ENCODE measurements around the gene KCTD7. TPM values are rescaled to one million over a fixed set of nuclear protein-coding genes. Genes with fewer than 3 reads are reported as not detected.

The KCTD7 gene
- total and polyA plus RNA-seq, 2 of the 13 experiments (the other 11 are each of a cell fraction or from before 2014, with no cell fraction given): 7.3 to 13.5 TPM

DNA sequence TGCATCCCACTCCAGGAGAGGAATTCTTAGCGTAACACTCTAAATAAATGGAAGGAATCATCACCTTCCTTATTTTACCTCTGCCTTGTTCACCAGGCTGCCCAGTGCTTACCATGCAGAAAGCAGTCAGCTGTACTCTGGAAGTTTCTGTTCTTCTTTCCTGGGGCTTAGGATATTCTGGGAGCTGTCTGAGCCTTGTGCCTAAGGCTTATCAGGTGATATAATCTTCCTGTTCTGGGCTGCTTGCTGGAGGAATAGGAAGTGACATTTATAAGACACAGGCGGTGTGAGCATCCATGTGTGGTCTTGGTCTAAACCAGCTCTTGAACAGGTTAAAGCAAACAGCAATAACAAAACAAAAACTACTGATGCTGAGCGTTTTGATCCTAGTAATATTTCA lies 13.5 kb downstream of the KCTD7 start:
- H3K9me3 ChIP-seq (ENCODE audit: low read length): no peaks in the 10 kb centered on the region
- peaks cover 29% of the 10 kb centered on the region for H3K4me1 ChIP-seq (ENCODE audit: insufficient read depth, low read length)
- no peak for FAIRE-seq
- peaks cover 16 to 42% of the 10 kb centered on the region in 2 experiments for H3K36me3 ChIP-seq (replicated peaks in 1 of 2; ENCODE audit: control insufficient read depth in 1 of 2, insufficient read depth in 2 of 2, low read length in 2 of 2)
- TF ChIP-seq, protein P1, sequence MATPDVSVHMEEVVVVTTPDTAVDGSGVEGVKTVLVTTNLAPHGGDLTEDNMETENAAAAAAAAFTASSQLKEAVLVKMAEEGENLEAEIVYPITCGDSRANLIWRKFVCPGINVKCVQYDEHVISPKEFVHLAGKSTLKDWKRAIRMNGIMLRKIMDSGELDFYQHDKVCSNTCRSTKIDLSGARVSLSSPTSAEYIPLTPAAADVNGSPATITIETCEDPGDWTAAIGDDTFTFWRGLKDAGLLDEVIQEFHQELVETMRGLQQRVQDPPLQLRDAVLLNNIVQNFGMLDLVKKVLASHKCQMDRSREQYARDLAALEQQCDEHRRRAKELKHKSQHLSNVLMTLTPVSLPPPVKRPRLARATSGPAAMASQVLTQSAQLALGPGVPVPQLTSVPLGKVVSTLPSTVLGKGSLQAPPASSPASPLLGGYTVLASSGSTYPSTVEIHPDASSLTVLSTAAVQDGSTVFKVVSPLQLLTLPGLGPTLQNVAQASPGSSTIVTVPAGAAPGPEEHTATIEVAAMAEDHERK (CRISPR knock-in tag; IDR thresholded peaks at IDR 0.05; ENCODE audit: low read depth): no peak
- TF ChIP-seq CCDC6 (CRISPR knock-in tag; IDR thresholded peaks at IDR 0.05) (no peak), ATF7 (IDR thresholded peaks at IDR 0.05) (no peak), ATF7 (CRISPR knock-in tag; IDR thresholded peaks at IDR 0.05) (no peak), ZKSCAN8 (CRISPR knock-in tag; IDR thresholded peaks at IDR 0.05; ENCODE audit: borderline replicate concordance) (no peak), NCOA5 (CRISPR knock-in tag; IDR thresholded peaks at IDR 0.05) (no peak), RFX1 (IDR thresholded peaks at IDR 0.05) (no peak), PCBP1 (IDR thresholded peaks at IDR 0.05; ENCODE audit: borderline replicate concordance, low read depth, low read length) (no peak)
- no peaks in the 10 kb centered on the region for H4K20me1 ChIP-seq (ENCODE audit: insufficient read depth, low read length)
- DNase-seq (ENCODE audit: low spot score): no peak
- WGBS (ENCODE audit: low lambda C conversion rate): 95% methylated on average over 3 of the region's 3 CpGs
- ChIA-PET CTCF (ENCODE audit: low intra/inter-chr PET ratio, low total read pairs) (no interaction called here), POLR2A (interaction anchor here (2.6 kb wide), 1 partner anchor 12 kb away, joined by 10 read pairs; no protein-coding TSS in a partner anchor)
- intact Hi-C loops (cut with micrococcal nuclease; ENCODE audit: unreplicated experiment) (no loop called here), in situ Hi-C loops (cut with HindIII; ENCODE audit: extremely low pct_ligation_motif_present, low pct_unique_long_range_greater_than_20kb) (no loop called here)
- peak overlapping the region; percentile 56 for H3K27ac ChIP-seq (ENCODE audit: extremely low read length, insufficient read depth, low read length)
- H3K4me3 ChIP-seq (replicated peaks in 1 of 3; ENCODE audit: insufficient read depth in 1 of 3, low read depth in 2 of 3, low read length in 3 of 3): no peak overlapping the region
- BruUV-seq (replicated peaks): TSS peak; percentile 38
- no peak for ATAC-seq
- H2AFZ ChIP-seq (ENCODE audit: low read length): no peak overlapping the region
- H3K9ac ChIP-seq (ENCODE audit: insufficient read depth, low read depth, low read length): no peak overlapping the region
- no peak overlapping the region for H3K4me2 ChIP-seq (ENCODE audit: low read depth, low read length)
- no peaks in the 10 kb centered on the region for H3K79me2 ChIP-seq (ENCODE audit: insufficient read depth, low read length)
- H3K27me3 ChIP-seq (ENCODE audit: control insufficient read depth in 1 of 2, insufficient read depth in 2 of 2, low read length in 2 of 2): no peaks in the 10 kb centered on the region

DNA sequence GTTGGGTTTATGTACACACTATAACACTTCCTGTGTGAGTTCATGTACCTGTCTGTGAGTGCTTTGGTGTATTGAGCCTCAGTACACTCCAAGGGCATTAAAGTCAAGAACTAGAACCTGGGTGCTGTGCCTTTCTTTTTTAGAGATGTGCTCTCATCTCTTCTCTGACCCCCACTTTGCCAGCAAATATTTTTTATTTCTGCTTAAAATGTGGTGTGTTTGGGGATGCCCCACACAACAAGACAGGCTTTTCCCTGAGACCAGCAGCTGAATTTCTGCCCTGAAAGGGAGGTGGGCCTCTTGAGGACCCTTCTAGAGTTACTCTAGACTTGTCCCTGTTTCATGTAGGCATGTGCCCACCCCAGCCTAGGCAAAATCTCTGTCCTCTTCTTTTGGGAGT lies 14.3 kb downstream of the KCTD7 start:
- ChIA-PET CTCF (ENCODE audit: low intra/inter-chr PET ratio, low total read pairs) (no interaction called here), POLR2A (interaction anchor here (0.6 to 0.7 kb wide), 2 partner anchors 11 to 14 kb away, joined by 3 read pairs; partner anchors contain the start of gene KCTD7)
- Histone ChIP-seq H3K79me2 (ENCODE audit: insufficient read depth, low read length) (no peaks in the 10 kb centered on the region), H3K27ac (ENCODE audit: extremely low read length, insufficient read depth, low read length) (no peak overlapping the region), H4K20me1 (ENCODE audit: insufficient read depth, low read length) (no peaks in the 10 kb centered on the region), H3K4me3 (replicated peaks in 1 of 3; ENCODE audit: insufficient read depth in 1 of 3, low read depth in 2 of 3, low read length in 3 of 3) (no peak overlapping the region), H3K4me2 (ENCODE audit: low read depth, low read length) (no peak overlapping the region), H3K36me3 (replicated peaks in 1 of 2; ENCODE audit: control insufficient read depth in 1 of 2, insufficient read depth in 2 of 2, low read length in 2 of 2) (peaks cover 16 to 42% of the 10 kb centered on the region in 2 experiments), H3K4me1 (ENCODE audit: insufficient read depth, low read length) (peaks cover 29% of the 10 kb centered on the region), H3K9ac (ENCODE audit: insufficient read depth, low read depth, low read length) (no peak overlapping the region), H3K27me3 (ENCODE audit: control insufficient read depth in 1 of 2, insufficient read depth in 2 of 2, low read length in 2 of 2) (no peaks in the 10 kb centered on the region), H3K9me3 (ENCODE audit: low read length) (no peaks in the 10 kb centered on the region), H2AFZ (ENCODE audit: low read length) (no peak overlapping the region)
- intact Hi-C loops (cut with micrococcal nuclease; ENCODE audit: unreplicated experiment): no loop called here
- no peak for TF ChIP-seq ZSCAN31 (CRISPR knock-in tag; IDR thresholded peaks at IDR 0.05; ENCODE audit: low read depth)
- TF ChIP-seq, protein P2, sequence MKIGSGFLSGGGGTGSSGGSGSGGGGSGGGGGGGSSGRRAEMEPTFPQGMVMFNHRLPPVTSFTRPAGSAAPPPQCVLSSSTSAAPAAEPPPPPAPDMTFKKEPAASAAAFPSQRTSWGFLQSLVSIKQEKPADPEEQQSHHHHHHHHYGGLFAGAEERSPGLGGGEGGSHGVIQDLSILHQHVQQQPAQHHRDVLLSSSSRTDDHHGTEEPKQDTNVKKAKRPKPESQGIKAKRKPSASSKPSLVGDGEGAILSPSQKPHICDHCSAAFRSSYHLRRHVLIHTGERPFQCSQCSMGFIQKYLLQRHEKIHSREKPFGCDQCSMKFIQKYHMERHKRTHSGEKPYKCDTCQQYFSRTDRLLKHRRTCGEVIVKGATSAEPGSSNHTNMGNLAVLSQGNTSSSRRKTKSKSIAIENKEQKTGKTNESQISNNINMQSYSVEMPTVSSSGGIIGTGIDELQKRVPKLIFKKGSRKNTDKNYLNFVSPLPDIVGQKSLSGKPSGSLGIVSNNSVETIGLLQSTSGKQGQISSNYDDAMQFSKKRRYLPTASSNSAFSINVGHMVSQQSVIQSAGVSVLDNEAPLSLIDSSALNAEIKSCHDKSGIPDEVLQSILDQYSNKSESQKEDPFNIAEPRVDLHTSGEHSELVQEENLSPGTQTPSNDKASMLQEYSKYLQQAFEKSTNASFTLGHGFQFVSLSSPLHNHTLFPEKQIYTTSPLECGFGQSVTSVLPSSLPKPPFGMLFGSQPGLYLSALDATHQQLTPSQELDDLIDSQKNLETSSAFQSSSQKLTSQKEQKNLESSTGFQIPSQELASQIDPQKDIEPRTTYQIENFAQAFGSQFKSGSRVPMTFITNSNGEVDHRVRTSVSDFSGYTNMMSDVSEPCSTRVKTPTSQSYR (CRISPR knock-in tag; IDR thresholded peaks at IDR 0.05; ENCODE audit: borderline replicate concordance): no peak
- FAIRE-seq: no peak
- ATAC-seq: no peak
- no TSS peak for BruUV-seq (replicated peaks)
- in situ Hi-C loops (cut with HindIII; ENCODE audit: extremely low pct_ligation_motif_present, low pct_unique_long_range_greater_than_20kb): no loop called here
- DNase-seq (ENCODE audit: low spot score): no peak

Measured in HepG2 (cell line).